LoVo (cell line): Measurements from ENCODE around the gene SLC4A2.
"Not testable (repeated sequence)": the region's sequence is repeated elsewhere in the genome, so short reads cannot be mapped to it uniquely, and the experiment has no call there.

ENCODE experiments used
- DNase-seq: peaks from one replicate; pipeline ENCODE4 v3.0.0-alpha.2; 2016; ENCODE audit warnings: low spot score

Gene SLC4A2

GRCh38 chr7:151059367-151060112 lies at the start of gene SLC4A2:
SLC4A2 (plus strand) TSS chr7:151059589; CDS start chr7:151061988, 2,399 bp downstream.
- DNase-seq, result peak; percentile 77

GRCh38 chr7:151010037-151010306 lies 49.4 kb upstream of the SLC4A2 start:
- DNase-seq, result no peak

- DNase-seq, result no peak
Measured at GRCh38 chr7:151010307-151011096, 48.9 kb upstream of the SLC4A2 start.

- DNase-seq, result no peak
Measured at GRCh38 chr7:151011097-151011409, 48.3 kb upstream of the SLC4A2 start.

- DNase-seq, result not testable (repeated sequence)
Measured at GRCh38 chr7:151011616-151012015, 47.8 kb upstream of the SLC4A2 start.

GRCh38 chr7:151012031-151012692 lies 47.2 kb upstream of the SLC4A2 start:
- peak; percentile 46 for DNase-seq

GRCh38 chr7:151012911-151013347 lies 46.5 kb upstream of the SLC4A2 start:
- no peak for DNase-seq

- DNase-seq, result no peak
Measured at GRCh38 chr7:151013356-151013732, 46.0 kb upstream of the SLC4A2 start.

- DNase-seq, result no peak
Measured at GRCh38 chr7:151013733-151014497, 45.5 kb upstream of the SLC4A2 start.

- no peak for DNase-seq
Measured at GRCh38 chr7:151014950-151015349, 44.4 kb upstream of the SLC4A2 start.

- no peak for DNase-seq
Measured at GRCh38 chr7:151015967-151016366, 43.4 kb upstream of the SLC4A2 start.

- no peak for DNase-seq
Measured at GRCh38 chr7:151016505-151016904, 42.9 kb upstream of the SLC4A2 start.

- DNase-seq, result no peak
Measured at GRCh38 chr7:151016942-151017341, 42.4 kb upstream of the SLC4A2 start.

- no peak for DNase-seq
Measured at GRCh38 chr7:151017370-151017952, 41.9 kb upstream of the SLC4A2 start.

GRCh38 chr7:151017953-151018420 lies 41.4 kb upstream of the SLC4A2 start:
- peak; percentile 71 for DNase-seq

GRCh38 chr7:151018421-151019129 lies 40.8 kb upstream of the SLC4A2 start:
- no peak for DNase-seq

- no peak for DNase-seq
Measured at GRCh38 chr7:151019130-151019447, 40.3 kb upstream of the SLC4A2 start.

GRCh38 chr7:151020231-151020630 lies 39.2 kb upstream of the SLC4A2 start:
- no peak for DNase-seq

- DNase-seq, result no peak
Measured at GRCh38 chr7:151023232-151023631, 36.2 kb upstream of the SLC4A2 start.

- DNase-seq, result no peak
Measured at GRCh38 chr7:151024435-151025056, 34.8 kb upstream of the SLC4A2 start, which contains the start of gene ATG9B. ATG9B (minus strand) TSS chr7:151024494; CDS start chr7:151024423, 71 bp downstream.
